NCI-H748 treated with DMSO at 0.1 percent for 48 hours (cell line): ENCODE measurements around the gene PCCA.
"Not testable (repeated sequence)": the region's sequence is repeated elsewhere in the genome, so short reads cannot be mapped to it uniquely, and the experiment has no call there.

Experiments used
- DNase-seq: peaks from one replicate; lab custom pipeline; 2025; lab: John Stamatoyannopoulos, UW

Gene PCCA

GRCh38 chr13:100546713-100547405 lies 458.0 kb downstream of the PCCA start:
- DNase-seq, result no peak

- no peak for DNase-seq
Observed at GRCh38 chr13:100547791-100548201, 458.9 kb downstream of the PCCA start.

- DNase-seq, result no peak
Observed at GRCh38 chr13:100549316-100549715, 460.4 kb downstream of the PCCA start.

GRCh38 chr13:100552755-100553154 lies 463.9 kb downstream of the PCCA start:
- no peak for DNase-seq

- no peak for DNase-seq
Observed at GRCh38 chr13:100559886-100560285, 471.0 kb downstream of the PCCA start.

DNA sequence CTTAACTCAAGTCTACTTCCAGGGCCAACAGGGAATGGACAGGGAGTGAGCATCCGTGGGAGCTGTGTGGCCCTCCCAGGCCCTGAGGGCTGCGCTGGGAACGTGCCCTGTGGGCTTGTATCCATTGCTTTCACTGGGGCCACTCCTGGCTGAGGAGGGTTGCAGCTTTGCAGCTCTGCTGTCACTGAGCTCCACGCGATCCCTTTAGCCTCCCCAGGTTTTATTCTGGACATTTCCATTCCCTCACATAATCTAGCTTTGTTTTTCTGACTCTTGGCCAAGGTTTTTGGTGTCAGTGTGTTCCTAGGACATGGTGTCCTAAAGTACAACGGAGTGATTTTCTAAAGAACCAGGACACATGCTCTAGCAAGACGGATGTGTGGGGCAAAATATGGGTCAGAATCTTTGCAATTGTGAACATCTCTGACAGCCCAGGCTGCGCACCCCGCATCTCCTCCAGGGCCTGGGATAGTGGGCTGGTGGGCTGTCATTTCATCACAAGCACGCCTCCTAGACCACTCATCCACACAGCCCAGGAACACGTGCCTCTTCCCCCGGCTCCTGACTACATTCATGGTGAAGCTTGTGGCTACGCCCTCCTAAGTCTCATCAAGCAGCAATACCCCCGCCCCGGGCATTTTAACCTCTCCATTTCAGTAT lies 471.7 kb downstream of the PCCA start:
- DNase-seq, result no peak

DNA sequence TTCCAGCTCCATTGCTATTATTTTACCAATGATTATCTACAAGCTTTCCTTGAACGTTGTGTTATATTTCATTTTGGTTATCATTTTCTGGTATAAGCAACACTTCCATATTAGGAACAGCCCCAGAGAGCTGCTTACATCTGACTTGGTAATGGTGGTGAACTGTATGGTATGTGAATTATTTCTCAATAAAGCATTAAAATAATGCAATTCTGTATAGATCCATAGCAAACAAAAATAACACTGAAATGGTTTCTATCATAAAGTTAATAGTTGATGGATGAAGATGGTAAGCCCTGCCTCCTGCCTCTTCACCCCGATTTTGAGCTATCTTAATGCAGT lies 472.2 kb downstream of the PCCA start:
- no peak for DNase-seq

GRCh38 chr13:100561599-100562204 lies 472.8 kb downstream of the PCCA start:
- DNase-seq, result no peak

GRCh38 chr13:100563779-100564178 lies 474.9 kb downstream of the PCCA start:
- DNase-seq, result no peak

DNA sequence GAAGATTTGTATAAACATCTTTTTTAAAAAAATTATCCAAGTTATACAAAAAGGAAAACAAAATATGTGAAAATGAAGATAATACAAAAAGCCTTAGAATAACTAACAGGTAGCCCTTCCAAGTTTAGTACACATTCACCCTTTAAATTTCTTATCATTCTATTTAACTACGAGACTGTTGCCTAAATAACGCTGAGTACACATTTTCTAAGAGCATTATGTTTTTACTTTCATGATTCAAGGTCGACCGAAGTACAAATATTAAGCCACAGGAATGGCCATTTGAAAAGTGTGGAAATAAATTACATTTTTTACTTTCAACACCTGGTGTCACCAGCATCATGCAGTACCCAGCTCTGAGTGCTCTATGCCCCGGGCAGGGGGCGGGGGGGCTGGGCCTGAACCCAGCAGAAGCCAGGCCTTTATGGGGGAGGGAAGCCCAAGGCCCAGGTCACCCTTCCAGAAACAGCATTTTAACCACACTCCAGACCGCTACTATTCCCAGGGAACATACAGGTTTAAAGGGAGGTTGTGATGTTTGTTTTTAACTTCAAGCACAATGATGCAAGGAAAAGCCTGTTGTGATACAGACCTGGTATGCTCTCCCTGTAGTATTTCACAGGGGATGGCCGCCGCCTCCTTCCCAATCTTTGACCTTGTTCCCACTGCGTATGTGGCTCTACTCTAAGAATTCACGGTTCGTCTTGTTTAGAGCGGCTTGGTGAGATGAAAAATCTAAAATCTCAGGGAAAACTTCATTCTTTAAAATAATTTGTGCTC lies 475.7 kb downstream of the PCCA start:
- DNase-seq, result no peak

GRCh38 chr13:100565286-100565685 lies 476.4 kb downstream of the PCCA start:
- no peak for DNase-seq

DNA sequence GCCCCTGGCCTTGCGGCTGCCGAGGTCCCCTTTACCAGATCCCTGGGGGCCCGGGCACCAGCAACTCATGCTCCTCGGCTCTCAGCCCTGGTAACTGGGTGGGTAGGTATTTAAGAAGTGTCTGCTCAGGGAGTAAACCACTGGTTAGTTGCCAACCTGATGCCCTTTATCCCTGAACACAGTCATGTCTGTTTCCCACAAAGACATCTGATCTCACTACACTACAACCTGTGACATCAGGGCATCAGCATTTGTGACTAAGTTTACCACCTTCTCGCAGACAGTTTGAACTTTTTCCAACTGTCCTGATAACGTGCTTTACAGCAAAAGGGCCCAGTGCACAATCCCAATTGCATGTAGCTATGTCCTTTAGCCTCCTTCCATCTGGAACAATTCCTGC lies 477.6 kb downstream of the PCCA start:
- no peak for DNase-seq

GRCh38 chr13:100573121-100573520 lies 484.2 kb downstream of the PCCA start:
- DNase-seq, result peak; percentile 78

- DNase-seq, result not testable (repeated sequence)
Observed at GRCh38 chr13:100577239-100577638, 488.3 kb downstream of the PCCA start.
